NCI-H1417 (cell line): ENCODE measurements around the gene FGF12.

Experiments
- DNase-seq, 3 experiments: peaks; one replicate each; lab custom pipeline; 2025; lab: John Stamatoyannopoulos, UW

Gene FGF12

GRCh38 chr3:192092388-192093005 lies 634.8 kb downstream of the FGF12 start:
- DNase-seq, result no peak

- no peak for DNase-seq
Observed at GRCh38 chr3:192091831-192092230, 635.5 kb downstream of the FGF12 start.

- peak in 2 of 3 experiments; percentile 6 to 19 for DNase-seq
Observed at GRCh38 chr3:192090586-192090985, 636.8 kb downstream of the FGF12 start.
